ENCODE data around the gene DDX10. TPM values are rescaled to one million over a fixed set of nuclear protein-coding genes. Genes with fewer than 3 reads are reported as not detected.

The DDX10 gene
- total RNA-seq, 1 donor from 2014 or later, result 31.6 TPM

- ATAC-seq (no peak), DNase-seq (ENCODE audit: low spot score) (no peak)
- intact Hi-C loops (cut with DNase I), result no loop called here
Observed at GRCh38 chr11:108880510-108880909, 215.6 kb downstream of the DDX10 start.

GRCh38 chr11:108881131-108881530 lies 216.3 kb downstream of the DDX10 start:
- DNase-seq (ENCODE audit: low spot score), result no peak
- no peak for ATAC-seq
- intact Hi-C loops (cut with DNase I), result no loop called here

DNA sequence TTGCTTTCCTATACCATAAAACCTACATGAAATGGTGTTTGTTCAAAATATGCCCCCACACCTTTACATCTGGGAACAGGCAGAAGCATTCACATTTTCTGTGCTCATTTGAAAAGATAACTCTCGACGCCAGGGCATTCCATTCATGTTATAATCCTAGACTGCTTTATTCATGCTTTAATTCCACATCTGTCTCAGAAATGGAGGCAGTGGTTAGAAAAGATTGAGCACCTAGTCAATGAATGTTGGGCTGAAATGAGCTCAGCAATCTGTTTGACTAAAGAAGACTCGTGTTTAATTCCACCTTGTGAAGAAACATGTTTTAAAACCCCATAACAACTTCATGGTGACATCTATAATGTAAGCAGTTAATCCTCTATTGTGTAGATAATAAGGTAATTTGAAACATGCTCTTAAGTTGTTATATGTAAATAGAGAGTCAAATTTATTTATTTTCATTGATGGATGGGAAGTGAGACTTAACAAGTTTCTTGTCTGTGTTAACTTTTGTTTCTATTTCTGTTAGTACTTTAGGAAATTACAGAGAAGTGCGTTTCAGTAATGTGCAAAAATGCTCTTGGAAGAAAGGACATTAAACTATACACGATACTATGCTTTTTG lies 217.5 kb downstream of the DDX10 start:
- intact Hi-C loops (cut with DNase I), result no loop called here

GRCh38 chr11:108886005-108886659 lies 221.3 kb downstream of the DDX10 start:
- ATAC-seq (no peak), DNase-seq (ENCODE audit: low spot score) (no peak)
- intact Hi-C loops (cut with DNase I), result no loop called here

More for the DNA sequence above, 217.5 kb downstream of the DDX10 start:
- DNase-seq (ENCODE audit: low spot score) (no peak), ATAC-seq (no peak)

DNA sequence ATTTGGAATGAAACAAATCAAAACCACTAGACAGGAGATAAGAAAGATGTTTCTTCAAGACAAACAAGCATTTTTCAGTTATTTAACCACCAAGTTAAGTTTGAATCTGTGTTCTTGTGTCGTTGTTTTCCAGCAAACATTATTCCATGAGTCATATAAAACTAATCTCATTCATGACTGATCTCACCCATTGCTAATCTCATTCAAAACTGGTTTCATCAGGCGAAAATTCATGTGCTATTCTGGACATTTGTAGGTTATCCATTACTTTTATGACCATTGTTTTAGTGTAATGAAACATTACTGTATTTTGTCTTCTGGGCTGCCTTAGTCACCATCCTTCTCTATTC lies 221.8 kb downstream of the DDX10 start:
- DNase-seq (ENCODE audit: low spot score), result no peak
- ATAC-seq, result no peak
- intact Hi-C loops (cut with DNase I), result no loop called here

DNA sequence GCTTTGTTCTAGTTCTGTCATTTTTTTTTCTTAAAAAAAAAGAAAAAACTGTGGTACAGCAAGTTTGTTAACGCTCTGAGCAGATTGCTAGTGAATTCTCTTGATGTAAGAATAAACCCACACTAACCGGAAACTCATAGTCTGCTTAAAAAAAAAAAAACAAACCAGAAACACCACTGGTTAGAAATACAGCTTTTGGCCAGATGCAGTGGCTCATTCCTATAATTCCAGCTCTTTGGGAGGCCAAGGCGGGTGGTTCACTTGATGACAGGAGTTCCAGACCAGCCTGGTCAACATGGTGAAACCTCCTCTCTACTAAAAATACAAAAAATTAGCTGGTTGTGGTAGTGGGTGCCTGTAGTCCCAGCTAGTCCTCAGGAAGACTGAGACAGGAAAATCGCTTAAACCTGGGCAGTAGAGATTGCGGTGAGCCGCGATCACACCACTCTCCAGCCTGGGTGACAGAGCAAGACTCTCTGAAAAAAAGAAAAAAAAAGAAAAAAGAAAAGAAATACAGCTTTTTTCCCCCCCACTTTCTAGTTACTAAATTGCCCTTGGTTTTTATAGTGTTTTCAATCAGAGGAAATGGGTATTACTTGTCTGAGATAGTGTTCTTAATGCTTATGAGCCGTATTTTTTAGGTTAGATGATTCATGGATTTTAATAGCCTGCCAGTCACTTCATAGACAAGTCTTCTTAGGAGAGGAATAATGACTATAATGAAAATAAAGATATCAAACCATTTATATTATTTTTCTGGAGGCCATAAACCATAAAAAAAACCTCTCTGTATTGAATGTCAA lies 222.8 kb downstream of the DDX10 start:
- intact Hi-C loops (cut with DNase I), result no loop called here
- DNase-seq (ENCODE audit: low spot score) (no peak), ATAC-seq (no peak)

- ATAC-seq (no peak), DNase-seq (ENCODE audit: low spot score) (no peak)
- intact Hi-C loops (cut with DNase I), result no loop called here
Observed at GRCh38 chr11:108890482-108891105, 225.7 kb downstream of the DDX10 start.

DNA sequence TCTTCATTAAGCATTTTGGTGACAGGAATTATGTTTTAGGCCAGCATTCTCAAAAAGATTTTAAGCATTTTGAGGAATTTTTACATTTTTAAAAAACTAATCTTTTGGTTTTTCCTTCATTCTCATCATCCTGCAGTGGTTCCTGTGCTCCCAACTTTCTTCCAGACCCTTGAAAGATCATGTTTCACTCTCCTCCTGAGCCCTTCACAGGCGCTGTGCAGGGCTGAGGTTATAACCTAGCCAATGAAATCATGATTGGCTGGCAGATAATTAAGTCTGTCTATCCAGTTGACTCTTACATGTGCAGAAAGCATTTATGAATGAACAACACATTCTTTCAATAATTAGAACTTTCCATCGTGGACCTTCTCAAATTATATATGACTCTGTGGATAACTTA lies 226.3 kb downstream of the DDX10 start:
- intact Hi-C loops (cut with DNase I), result no loop called here
- DNase-seq (ENCODE audit: low spot score) (no peak), ATAC-seq (no peak)

- intact Hi-C loops (cut with DNase I), result no loop called here
- no peak for DNase-seq (ENCODE audit: low spot score)
- no peak for ATAC-seq
Observed at GRCh38 chr11:108891909-108892511, 227.1 kb downstream of the DDX10 start.

DNA sequence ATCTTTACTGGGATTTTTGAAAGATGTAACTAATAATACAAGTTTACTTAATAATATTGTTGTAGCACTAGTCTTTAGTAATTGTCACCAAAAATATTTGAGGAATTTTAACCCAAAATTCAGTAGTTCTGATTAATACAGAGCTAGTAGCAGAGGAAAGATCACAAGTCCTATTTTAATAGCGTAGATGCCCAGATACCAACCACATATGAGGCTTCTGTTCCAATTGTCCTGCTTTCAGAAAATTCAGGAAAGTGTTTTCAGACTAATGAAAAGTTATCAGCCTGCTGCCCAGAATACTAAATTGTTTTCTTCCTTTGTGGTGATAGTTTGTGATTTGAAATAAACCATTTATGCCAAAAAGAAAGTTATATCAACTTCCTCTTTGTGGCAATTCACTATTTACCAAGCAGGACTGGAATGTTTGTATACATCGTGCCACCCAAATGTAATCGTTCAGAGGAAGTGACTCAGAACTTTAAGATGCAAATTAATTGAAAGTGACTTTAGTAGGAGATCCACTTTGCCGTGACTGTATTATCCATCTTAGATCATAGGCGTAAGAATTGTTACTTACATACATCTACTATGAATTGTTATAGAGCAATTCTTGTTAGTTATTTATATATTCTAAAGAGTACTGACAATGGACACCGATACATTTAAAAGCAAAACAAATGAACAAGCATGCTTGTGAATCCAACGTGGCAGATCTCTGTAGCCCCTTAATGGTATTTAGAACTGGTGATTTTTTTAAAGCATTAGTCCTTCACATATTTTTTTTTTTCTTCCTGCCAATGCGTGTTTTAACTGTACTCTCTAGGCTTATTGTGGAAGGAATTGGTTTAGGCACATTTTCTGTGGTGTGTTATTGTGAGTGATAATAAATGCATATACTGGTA lies 231.0 kb downstream of the DDX10 start:
- ATAC-seq (no peak), DNase-seq (ENCODE audit: low spot score) (no peak)
- intact Hi-C loops (cut with DNase I), result no loop called here

DNA sequence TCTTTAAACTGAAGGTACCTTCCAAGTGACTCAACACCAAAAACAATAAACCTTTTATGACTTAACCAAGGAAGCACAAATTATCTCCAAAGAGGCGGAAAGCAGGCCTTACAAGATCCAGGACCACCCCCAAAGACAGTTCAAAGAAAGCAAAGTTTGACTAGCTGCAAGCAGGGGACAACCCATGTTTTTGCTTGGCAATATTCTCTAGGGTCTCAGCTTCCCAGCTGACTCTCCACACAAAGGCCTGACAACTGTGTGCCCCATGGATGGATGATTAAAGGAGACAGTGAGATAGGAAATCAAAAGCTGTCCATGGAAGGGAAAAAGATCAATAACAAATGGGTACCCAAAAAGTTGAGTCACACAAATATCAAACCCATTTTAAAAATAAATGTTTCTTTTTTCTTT lies 232.2 kb downstream of the DDX10 start:
- intact Hi-C loops (cut with DNase I), result no loop called here
- DNase-seq (ENCODE audit: low spot score) (no peak), ATAC-seq (no peak)

- DNase-seq (ENCODE audit: low spot score), result no peak
- ATAC-seq, result no peak
- intact Hi-C loops (cut with DNase I), result no loop called here
Observed at GRCh38 chr11:108897916-108898315, 233.0 kb downstream of the DDX10 start.

- intact Hi-C loops (cut with DNase I), result no loop called here
- DNase-seq (ENCODE audit: low spot score), result no peak
- no peak for ATAC-seq
Observed at GRCh38 chr11:108901359-108901758, 236.5 kb downstream of the DDX10 start.

- ATAC-seq (no peak), DNase-seq (ENCODE audit: low spot score) (no peak)
- intact Hi-C loops (cut with DNase I), result no loop called here
Observed at GRCh38 chr11:108902027-108902469, 237.2 kb downstream of the DDX10 start.

DNA sequence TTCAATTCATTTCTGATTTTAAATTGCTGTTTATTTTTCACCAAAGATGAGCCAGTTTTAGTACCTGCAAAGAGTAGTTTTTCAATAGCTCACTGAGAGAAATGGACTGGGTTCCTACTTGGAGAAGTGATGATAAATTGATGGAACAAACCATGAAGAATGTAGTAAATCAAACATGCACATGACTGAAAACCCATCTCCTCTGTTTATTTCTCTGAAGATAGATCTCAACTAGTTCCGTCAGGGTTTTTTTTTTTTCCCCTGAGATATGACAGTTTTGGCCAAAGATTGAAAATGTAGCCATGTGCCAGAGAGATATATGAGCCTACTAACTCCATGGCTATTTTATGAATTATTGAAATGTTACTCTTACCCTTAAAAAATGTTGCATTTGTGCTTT lies 239.6 kb downstream of the DDX10 start:
- ATAC-seq (no peak), DNase-seq (ENCODE audit: low spot score) (no peak)
- intact Hi-C loops (cut with DNase I), result no loop called here

GRCh38 chr11:108906329-108906728 lies 241.5 kb downstream of the DDX10 start:
- DNase-seq (ENCODE audit: low spot score) (no peak), ATAC-seq (peak; percentile 73)
- intact Hi-C loops (cut with DNase I), result no loop called here

- no peak for ATAC-seq
- DNase-seq (ENCODE audit: low spot score), result no peak
- intact Hi-C loops (cut with DNase I), result no loop called here
Observed at GRCh38 chr11:108906826-108907225, 242.0 kb downstream of the DDX10 start.

DNA sequence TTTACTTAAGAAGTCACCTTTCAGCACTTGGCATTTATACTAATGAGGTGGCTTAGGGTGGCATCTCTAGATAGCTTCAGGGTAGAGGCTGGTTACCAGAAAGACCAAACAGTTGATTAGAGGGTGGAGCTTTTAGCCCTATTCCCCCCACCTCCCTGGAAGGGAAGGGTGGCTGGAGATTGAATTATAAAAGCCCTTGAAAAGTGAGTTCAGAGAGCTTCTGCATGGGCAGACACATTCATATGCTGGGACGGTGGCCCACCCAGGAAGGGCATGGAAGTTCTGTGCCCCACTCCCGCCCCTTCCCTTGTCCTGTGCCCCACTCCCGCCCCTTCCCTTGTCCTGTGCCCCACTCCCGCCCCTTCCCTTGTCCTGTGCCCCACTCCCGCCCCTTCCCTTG lies 244.2 kb downstream of the DDX10 start:
- no peak for ATAC-seq
- intact Hi-C loops (cut with DNase I), result no loop called here

More for the DNA sequence above, 244.2 kb downstream of the DDX10 start:
- DNase-seq (ENCODE audit: low spot score), result no peak

All from sciatic nerve (tissue), 2 donors.